GM12875 (cell line): Measurements from ENCODE around the gene PODXL.

ENCODE experiments used
- H3K4me3 ChIP-seq: one replicate; pipeline ENCODE4 v1.5.1; 2011; ENCODE audit warnings: low read depth, low read length, control low read depth
- TF ChIP-seq, protein P1 (sequence below): IDR thresholded peaks from 2 replicates; pipeline ENCODE4 v1.5.1; 2011; ENCODE audit warnings: low read depth, mild to moderate bottlenecking, control low read depth, inconsistent platforms, low read length, moderate library complexity, borderline replicate concordance; ENCODE audit not compliant: insufficient read depth

Gene PODXL

DNA sequence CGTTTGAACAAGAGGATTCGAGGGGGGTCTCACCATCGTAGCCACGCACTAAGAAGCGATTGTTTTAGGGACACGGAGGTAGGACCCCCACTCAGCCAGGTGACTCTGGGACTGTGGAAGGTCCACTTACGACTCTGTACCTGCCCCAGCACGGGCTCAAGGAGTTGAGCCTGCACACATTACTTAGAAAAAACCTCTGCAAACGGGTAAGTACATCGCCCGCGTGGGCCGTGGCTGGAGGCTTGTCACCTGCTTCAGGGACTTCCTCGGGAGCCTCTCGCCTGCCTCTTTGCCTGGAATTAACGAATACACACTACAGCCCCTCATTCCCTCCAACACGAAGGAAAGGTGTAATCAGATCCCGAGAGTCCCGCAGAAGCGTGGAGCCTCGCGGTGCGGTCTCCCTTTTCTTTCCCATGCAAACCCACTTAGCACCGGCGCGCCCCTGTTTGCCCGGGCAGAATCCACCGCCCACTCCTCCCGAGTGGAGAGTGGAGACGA, 826 bp downstream of the PODXL start:
- H3K4me3 ChIP-seq: no peak overlapping the region
- TF ChIP-seq, protein P1, sequence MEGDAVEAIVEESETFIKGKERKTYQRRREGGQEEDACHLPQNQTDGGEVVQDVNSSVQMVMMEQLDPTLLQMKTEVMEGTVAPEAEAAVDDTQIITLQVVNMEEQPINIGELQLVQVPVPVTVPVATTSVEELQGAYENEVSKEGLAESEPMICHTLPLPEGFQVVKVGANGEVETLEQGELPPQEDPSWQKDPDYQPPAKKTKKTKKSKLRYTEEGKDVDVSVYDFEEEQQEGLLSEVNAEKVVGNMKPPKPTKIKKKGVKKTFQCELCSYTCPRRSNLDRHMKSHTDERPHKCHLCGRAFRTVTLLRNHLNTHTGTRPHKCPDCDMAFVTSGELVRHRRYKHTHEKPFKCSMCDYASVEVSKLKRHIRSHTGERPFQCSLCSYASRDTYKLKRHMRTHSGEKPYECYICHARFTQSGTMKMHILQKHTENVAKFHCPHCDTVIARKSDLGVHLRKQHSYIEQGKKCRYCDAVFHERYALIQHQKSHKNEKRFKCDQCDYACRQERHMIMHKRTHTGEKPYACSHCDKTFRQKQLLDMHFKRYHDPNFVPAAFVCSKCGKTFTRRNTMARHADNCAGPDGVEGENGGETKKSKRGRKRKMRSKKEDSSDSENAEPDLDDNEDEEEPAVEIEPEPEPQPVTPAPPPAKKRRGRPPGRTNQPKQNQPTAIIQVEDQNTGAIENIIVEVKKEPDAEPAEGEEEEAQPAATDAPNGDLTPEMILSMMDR: no peak

DNA sequence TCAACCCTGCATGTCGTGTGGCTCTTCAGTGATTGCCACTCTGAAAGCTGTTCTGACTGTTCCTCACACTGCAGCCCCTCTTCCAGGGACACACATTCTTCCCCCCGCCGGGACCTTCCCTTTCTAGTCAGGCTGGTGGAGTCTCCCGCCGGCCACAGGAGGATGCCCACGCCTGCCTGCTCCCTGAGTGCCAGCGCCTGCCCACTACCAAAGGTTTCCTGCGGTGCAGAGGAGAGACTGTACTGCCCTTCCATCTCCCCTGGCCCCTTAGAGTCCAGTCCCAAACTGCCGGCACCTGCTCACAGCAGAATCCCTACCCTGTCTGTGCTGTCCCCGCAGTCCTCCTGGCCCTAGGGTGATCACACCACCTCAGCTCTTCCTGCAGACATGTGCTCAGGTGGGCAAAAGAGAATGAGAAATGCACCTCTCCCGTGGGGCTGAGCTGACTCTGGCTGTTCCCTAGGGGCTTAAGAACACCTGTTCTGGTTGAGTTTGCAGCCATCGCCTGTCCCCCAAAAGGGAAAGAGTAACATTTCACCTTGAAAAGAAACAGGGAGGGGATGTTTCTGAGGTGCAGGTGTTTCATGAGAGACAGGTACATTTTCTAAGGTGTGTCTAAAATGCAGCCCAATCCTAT, 1.4 kb downstream of the PODXL start:
- TF ChIP-seq, protein P1: no peak
- no peak overlapping the region for H3K4me3 ChIP-seq

DNA sequence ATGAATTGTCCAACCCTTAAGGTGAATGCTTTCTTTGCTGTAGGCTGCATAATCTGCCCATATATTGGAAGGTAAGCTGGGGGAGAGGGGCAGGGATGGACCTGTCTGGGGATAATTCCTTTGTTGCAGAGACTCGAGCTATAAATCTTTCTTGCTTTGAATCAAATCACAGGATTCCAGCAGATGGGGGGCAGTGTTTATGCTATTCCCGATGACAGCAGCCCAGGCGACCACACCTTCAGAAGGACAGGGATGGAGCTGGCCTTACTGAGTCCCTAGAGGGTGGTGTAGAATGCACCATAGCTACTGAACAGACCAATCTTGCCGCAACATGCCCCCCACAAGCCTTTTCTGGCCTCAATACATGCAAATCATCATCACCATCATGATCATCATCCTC, 2.5 kb downstream of the PODXL start:
- no peak overlapping the region for H3K4me3 ChIP-seq
- TF ChIP-seq, protein P1: no peak

DNA sequence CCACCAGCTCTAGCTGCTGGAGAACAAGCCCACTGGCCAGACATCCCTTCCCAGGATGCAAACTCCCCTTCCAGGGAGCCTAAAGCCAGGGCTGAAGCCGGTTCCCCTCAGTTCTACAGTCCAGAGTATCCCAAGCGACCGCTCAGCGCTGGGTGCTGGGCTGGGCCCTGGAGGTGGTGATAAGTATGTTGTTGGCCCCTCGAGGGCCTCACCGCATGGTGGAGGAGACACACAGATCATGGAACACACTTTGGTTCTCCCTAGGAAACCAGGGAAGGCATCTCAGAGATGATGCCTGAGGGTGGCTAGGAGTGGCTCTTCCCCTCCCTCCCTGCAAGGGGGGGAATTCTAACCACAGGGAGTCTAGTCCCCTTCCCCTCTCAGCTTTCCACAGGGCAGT, 4.4 kb downstream of the PODXL start:
- no peak overlapping the region for H3K4me3 ChIP-seq
- TF ChIP-seq, protein P1: no peak

DNA sequence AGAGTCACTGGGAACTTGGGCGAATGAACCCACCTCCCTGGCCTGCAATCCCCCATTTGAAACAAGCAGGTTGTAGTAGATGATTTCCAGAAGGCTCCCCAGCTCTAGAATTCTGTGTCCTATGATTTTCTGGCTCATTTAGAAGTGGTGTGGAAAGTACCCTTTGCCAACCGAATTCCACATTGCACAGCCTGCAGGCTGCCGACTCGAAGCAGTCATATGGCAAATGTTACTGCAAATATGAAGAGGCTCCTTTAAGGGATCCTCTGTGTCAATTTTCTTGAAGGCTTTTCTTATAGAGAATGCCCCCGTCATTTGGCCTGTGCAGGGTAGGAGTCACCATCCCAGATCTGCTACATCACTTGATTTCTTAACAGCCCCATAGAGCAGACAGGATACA, 5.6 kb downstream of the PODXL start:
- H3K4me3 ChIP-seq: no peak overlapping the region
- TF ChIP-seq, protein P1: no peak

DNA sequence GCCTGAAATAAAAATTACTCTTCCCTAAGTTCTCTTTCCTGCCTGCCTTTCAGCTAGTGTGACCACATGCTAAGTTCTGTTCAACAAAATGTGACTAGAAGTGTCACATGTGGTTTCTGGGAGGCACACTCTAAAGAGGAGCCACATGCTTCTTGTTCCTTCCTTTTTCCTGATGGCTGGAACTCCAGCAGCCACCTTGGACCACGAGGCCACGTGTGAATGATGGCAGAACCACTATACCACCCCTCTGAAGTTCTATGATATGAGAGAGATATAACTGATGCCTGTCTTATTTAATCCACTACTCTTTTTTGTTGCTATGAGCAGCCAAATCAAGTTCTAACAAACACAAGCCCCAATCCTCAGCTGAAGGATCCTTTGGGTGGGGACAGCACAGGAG, 8.1 kb downstream of the PODXL start:
- H3K4me3 ChIP-seq: no peak overlapping the region

DNA sequence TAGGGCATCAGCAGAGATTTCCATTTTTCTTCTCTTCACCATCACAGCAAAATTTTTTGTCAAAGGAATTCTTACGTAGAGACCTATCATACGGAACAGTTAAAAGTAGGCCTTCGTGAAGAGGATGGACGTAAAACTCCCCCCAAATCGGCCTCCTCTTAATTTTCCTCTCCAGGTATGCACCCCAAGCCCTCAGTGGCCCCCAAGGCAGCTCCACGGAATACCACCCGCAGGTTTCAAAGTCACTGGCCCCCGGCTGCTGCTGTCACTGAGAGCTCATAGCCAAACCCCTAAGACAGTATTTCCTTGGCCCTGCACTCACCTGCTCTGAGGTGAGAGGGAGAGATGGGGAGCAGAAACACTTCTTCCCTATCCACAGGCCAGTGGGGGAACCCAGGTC, 8.8 kb downstream of the PODXL start:
- TF ChIP-seq, protein P1: no peak
- H3K4me3 ChIP-seq: no peak overlapping the region

More for the DNA sequence above, 8.1 kb downstream of the PODXL start:
- TF ChIP-seq, protein P1: no peak
